Fibroblast of the aortic adventitia (primary cell): ENCODE data around the gene LSG1. TPM values are rescaled to one million over a fixed set of nuclear protein-coding genes. Genes with fewer than 3 reads are reported as not detected.

Experiments
- DNase-seq: peaks from one replicate; pipeline ENCODE4 v3.0.0-alpha.2; 2010; ENCODE audit warnings: low read depth
- H3K4me3 ChIP-seq: 2 replicates; pipeline ENCODE4 v1.5.1; 2011; ENCODE audit warnings: low read depth, mild to moderate bottlenecking, control low read depth, low read length, moderate library complexity
- total RNA-seq: library from RNA; depleted of rRNA; stranded (reverse); fragments of >200 nt; gene quantifications from 2 replicates; pipeline ENCODE4 v1.2.3, GENCODE V29; 2012; ENCODE audit warnings: low replicate concordance
- TF ChIP-seq, protein P1 (sequence below): IDR thresholded peaks from 2 replicates; pipeline ENCODE4 v1.5.1; 2011; ENCODE audit warnings: mild to moderate bottlenecking, low read length, control low read depth, inconsistent platforms; ENCODE audit not compliant: insufficient read depth

Gene LSG1
- total RNA-seq, 1 donor = 30.6 TPM

DNA sequence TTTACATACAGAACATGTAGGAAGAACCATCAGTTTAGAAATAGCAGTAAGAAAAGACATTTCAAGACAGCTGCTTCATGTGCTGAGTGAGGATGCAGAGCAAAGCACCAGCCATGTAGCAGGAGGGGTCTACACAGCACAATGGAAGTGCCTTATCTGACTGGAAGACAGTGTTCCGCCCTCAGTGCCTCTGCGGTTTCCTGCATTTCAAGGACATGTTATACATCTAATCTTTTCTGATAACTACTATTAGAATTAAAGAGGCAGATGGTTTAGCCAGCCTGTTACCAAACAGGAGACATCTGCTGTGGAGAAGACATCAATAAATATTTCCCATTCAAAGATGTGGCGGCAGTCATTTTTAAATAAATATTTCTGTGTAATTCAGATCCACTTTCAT lies 10.6 kb downstream of the LSG1 start:
- no peak for DNase-seq
- TF ChIP-seq, protein P1, sequence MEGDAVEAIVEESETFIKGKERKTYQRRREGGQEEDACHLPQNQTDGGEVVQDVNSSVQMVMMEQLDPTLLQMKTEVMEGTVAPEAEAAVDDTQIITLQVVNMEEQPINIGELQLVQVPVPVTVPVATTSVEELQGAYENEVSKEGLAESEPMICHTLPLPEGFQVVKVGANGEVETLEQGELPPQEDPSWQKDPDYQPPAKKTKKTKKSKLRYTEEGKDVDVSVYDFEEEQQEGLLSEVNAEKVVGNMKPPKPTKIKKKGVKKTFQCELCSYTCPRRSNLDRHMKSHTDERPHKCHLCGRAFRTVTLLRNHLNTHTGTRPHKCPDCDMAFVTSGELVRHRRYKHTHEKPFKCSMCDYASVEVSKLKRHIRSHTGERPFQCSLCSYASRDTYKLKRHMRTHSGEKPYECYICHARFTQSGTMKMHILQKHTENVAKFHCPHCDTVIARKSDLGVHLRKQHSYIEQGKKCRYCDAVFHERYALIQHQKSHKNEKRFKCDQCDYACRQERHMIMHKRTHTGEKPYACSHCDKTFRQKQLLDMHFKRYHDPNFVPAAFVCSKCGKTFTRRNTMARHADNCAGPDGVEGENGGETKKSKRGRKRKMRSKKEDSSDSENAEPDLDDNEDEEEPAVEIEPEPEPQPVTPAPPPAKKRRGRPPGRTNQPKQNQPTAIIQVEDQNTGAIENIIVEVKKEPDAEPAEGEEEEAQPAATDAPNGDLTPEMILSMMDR = no peak
- H3K4me3 ChIP-seq = no peak overlapping the region

DNA sequence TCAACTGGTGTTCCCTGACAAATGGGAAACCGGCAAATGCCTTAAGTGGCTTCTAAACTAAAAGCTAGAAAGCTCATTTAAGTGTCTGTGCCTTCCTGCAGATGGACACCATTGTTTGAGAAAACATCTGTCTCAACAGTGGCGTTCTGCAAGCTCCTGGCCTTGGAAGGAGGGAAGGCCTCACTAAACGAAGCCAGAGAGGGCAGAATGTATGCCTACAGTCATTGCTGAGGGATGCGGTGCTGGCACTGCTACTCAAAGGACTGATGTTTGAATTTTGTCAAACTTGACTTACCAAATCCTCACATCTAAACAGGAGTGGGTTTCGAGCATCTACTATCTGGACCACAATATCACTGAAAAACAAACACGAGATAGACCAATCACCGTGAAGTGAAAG lies 12.2 kb downstream of the LSG1 start:
- no peak overlapping the region for H3K4me3 ChIP-seq
- TF ChIP-seq, protein P1 = no peak
- DNase-seq = no peak

DNA sequence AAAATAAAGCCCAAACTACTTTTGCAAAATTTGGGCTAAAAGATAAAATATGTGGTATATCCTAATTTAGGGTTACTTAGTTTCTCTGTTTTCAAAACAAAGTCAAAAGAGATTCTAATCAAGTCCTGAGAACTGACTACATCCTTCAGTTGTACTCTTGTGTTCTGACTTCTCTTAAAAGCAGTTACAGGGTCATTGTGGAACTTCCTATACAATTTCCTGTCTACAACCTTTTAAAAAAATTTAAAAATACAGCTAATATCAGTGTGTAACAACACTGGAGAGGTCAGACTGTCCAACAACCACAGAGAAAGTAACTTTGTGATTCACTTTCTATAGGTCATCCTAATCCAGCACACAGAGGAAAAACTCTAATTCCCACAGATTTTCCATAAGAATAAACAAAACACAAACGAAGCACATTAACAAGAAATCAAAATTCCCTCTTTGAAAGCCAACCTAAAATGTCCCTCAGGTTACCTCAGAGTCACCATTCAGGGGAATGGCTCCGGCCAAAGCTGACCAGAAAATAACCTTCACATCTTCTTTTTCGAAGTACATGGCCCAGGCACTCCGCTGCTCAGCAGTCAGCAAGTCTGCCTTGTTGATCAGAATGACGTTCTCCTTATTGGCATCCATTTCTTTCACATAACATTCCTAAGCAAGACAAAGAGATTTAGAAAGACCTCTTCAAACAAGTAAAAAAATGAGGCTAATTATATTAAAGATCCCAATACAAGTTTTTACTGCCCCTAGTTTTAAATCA lies 13.3 kb downstream of the LSG1 start:
- TF ChIP-seq, protein P1 = no peak
- DNase-seq = no peak
- H3K4me3 ChIP-seq = no peak overlapping the region

DNA sequence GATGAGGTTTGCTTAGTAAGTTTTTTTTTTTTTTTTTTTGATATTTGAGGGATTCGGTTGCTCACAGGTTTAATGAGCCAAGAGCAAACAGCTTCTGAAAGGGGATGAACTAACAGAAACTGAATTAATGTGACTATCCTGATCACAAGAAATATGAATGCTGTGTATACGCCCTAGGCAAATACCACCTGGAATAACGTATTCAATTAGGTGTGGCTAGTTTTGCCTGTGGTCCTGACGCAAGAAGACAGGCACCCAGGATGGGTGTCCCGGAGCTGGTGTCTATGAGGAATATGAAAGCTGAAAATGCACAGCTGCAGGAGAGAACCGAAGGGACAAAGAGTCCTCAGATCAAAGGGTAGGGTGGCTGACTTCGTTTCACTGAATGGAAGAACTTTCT lies 14.6 kb downstream of the LSG1 start:
- no peak for DNase-seq
- TF ChIP-seq, protein P1 = no peak
- H3K4me3 ChIP-seq = no peak overlapping the region

DNA sequence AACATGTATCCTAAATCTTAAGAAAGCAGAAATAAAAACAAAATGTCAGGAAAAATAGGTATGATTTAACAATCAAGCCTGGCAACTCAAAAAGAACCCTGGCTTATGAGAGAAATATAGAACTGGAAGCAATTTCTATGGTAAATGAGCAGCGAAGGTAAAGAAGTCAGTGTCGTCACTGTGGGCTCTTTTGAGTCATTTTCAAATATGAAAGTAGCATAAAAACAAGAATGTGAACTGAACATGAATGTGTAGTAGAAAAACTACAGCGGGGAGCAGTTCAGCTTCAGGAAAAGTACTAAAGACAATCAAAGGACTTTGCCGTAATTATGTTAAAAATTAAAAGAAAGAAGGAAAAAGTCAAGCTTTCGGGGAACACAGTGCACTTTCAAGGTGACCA lies 17.5 kb downstream of the LSG1 start:
- no peak for DNase-seq
- H3K4me3 ChIP-seq = no peak overlapping the region
- TF ChIP-seq, protein P1 = no peak

DNA sequence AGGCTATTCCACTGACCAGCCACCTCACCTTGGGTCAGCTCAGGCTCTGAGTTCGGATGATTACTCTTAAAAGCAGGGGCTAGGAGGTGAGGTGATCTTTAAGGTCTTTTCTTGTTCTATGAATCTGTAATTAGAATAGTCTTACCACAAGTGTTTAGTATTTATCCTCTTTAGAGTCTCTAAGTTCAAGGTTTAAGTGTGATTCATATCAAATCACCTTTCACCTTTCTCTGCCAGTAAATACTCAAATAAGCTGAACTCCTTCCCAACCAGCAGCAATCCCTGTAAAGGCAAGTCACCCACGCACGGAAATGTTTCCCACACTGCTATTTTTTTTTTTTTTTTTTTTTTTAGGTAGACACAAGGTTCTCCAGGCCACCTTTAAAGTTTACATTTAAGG lies 24.2 kb downstream of the LSG1 start:
- TF ChIP-seq, protein P1 = no peak
- DNase-seq = no peak
- H3K4me3 ChIP-seq = no peak overlapping the region

DNA sequence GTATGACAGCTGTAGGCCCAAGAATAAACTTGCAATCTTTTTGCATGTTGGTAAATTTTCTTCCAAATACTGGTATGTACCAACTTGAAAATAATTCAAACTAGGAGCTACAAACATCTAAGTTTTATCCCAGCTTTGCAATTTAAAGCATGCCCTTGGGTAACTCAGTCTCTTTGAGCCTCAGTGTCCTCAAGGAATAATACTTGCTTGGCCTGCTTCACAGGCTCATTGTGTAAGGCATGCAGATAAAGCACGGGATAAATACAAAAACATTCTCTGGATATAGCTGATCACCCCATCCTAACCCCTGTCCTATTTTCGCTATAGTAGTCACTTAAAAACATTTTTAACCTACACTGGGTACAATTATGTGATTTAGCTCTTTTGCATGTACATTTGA lies 29.2 kb downstream of the LSG1 start:
- no peak overlapping the region for H3K4me3 ChIP-seq
- DNase-seq = no peak
- TF ChIP-seq, protein P1 = no peak
